Activated T-helper 9 cell treated with anti-CD3 and anti-CD28 coated beads, Interleukin-2, amount 50 U/mL, for 16 hours (primary cell): Measurements from ENCODE around the gene SEMA4D.
A peak's percentile ranks its signal among the peaks of the same experiment; 100 is the strongest.

Experiments used
- DNase-seq: peaks from one replicate; pipeline ENCODE4 v3.0.0-alpha.2; 2020; ENCODE audit warnings: low read depth

SEMA4D gene, protein sequence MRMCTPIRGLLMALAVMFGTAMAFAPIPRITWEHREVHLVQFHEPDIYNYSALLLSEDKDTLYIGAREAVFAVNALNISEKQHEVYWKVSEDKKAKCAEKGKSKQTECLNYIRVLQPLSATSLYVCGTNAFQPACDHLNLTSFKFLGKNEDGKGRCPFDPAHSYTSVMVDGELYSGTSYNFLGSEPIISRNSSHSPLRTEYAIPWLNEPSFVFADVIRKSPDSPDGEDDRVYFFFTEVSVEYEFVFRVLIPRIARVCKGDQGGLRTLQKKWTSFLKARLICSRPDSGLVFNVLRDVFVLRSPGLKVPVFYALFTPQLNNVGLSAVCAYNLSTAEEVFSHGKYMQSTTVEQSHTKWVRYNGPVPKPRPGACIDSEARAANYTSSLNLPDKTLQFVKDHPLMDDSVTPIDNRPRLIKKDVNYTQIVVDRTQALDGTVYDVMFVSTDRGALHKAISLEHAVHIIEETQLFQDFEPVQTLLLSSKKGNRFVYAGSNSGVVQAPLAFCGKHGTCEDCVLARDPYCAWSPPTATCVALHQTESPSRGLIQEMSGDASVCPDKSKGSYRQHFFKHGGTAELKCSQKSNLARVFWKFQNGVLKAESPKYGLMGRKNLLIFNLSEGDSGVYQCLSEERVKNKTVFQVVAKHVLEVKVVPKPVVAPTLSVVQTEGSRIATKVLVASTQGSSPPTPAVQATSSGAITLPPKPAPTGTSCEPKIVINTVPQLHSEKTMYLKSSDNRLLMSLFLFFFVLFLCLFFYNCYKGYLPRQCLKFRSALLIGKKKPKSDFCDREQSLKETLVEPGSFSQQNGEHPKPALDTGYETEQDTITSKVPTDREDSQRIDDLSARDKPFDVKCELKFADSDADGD

GRCh38 chr9:89497978-89498851 lies at the start of gene SEMA4D:
TSS of gene SEMA4D (minus strand) at chr9:89498113. CDS start at chr9:89405456, 92,657 bp downstream.
- DNase-seq: no peak

- DNase-seq: no peak
Measured at GRCh38 chr9:89547000-89547399, 49.1 kb upstream of the SEMA4D start.

DNA sequence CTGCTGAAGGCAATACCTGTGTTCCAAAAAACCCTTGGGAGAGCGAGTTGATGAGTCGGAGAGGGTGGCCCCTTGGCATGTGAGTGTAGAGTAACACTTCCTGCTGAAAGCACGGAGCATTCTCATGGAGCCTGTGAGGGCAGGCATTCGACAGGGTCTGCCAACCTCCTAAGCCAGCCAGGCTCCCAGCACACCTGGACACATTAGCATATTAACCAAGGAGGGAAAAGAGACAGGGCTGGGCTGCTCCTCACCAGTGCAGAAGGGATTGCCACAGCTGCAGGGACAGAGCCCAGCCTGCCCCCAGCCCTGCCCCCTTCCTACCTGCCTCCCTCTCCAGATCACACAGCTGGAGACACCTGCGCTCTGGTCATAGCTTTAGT lies 46.4 kb upstream of the SEMA4D start:
- no peak for DNase-seq

- no peak for DNase-seq
Measured at GRCh38 chr9:89543621-89544278, 45.8 kb upstream of the SEMA4D start.

DNA sequence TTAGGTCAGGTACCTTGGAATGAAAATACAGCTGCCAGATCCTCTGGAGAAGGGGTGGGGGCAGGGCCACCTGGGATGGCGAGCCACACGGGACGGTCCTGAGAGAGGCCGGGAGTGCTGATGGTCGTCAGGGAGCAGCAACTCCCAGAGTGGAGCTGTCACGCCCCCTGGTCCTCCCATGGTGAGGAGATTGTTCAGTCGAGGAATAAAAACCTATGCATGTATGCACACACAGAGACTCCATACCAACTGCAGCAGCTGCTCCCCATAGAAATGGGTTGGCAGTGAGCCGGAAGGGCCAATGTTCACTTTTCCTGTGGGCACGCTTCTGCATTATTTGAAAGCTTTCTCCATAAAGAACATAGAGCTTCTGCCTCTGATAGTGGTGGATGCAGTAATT lies 45.2 kb upstream of the SEMA4D start:
- DNase-seq: no peak

DNA sequence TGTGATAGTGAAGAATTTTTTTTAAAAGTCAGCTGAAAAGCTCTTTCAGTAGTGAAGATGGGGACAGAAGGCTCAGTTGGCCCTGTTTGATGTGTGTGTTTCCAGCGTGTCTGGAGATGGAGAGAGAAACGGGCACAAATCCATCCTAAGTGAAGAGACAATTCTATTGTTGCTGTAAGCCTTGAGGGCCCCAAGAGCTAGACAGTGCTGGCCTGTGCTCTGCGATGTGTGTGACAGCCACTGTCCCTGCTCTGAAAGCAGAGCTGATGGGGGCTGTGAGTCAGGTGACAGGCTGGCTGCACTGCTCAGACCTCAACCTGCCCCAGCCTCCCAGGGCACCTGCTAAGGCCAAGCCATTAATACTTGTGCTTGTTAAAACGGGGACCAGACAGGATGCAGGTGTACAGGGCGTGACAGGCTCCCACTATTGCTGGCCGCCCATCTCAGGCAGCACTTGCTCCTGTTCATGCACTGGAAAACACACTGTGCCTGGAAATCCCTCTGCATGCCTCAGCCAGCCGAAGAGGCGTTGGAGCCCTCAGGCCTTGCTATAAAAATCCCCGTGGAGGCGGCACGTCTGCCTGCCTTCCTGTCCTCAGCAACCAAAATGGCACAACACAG lies 44.6 kb upstream of the SEMA4D start:
- no peak for DNase-seq

DNA sequence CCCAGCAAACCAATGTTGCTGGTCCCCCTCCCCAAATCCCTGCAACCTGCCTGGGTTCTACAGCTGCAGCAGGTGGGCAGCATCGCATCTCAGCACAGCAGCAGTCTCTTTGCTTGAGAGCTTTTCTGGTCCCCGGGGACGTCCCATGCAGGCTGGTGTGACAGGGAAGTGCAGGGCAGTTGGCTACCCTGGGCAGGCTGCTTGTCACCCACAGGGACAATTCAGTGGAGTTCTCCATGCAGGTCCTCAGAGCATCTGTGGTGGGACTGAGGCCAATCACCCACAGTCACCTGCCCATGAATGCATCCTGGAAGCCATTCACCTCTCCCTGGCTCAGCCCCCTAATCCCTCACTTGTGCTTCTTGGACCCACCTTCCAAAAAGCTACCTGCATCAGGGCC lies 43.9 kb upstream of the SEMA4D start:
- DNase-seq: no peak

- no peak for DNase-seq
Measured at GRCh38 chr9:89539374-89539773, 41.5 kb upstream of the SEMA4D start.

- DNase-seq: no peak
Measured at GRCh38 chr9:89538871-89539270, 41.0 kb upstream of the SEMA4D start.

GRCh38 chr9:89537166-89537565 lies 39.3 kb upstream of the SEMA4D start:
- DNase-seq: no peak

DNA sequence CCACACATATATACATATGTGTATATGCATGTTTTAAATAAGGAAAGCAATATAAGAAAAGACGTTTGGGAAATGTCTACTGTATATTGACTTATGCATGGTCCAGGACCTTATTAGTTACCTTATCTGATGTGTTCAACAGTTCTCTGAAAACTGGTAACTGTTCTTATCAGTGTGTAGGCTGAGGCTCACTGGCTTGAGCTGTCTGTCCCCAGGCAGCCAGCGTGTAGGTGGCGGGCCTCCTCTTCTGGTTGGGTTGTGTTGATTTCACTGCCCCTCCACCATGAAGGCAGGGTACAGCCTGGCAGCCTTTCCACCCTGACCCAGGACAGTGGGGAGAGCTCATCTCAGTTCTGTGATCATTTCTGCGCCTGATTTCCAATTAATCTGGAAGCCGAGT lies 38.7 kb upstream of the SEMA4D start:
- DNase-seq: peak; percentile 23

DNA sequence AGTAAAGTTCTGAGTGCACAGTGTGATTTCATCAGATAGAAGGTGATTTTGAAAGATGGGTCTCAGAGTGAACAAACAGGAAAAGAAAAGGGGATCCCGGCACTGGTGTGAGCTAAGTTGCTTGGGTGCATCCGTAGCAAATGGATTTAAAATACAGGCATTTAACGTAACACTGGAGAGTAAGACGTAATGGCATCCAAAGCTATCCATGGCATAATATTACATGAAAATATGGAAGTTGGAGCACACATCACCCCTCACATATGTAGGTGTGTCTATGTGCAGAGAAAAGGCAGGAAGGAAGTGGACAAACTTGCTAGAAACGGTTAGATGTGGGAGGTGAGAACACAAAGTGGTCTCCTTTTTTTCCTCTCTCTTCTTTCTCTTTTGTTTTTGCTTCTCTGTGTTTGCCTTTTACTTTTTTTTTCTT lies 38.2 kb upstream of the SEMA4D start:
- DNase-seq: no peak

DNA sequence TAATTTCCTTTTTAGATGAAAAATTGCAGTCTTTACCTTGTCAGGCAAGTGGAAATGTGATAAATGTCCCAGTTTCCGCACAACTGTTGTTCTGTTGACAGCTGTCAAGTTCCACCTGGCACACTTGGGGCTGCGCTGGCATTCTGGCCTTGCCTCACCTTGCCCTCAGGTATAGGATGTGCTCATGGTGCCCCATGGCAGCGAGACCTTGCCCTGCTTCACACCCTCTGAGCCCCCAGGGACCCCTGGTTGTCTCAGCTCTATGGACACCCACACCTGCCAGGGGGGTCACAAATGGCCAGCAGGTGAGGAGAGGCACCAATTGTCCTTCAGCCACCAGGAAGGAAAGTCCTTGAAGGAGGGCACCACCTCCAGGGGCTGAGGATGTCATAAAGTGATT lies 37.5 kb upstream of the SEMA4D start:
- DNase-seq: no peak

GRCh38 chr9:89534515-89535287 lies 36.8 kb upstream of the SEMA4D start:
- no peak for DNase-seq

- DNase-seq: no peak
Measured at GRCh38 chr9:89533411-89534095, 35.6 kb upstream of the SEMA4D start.

DNA sequence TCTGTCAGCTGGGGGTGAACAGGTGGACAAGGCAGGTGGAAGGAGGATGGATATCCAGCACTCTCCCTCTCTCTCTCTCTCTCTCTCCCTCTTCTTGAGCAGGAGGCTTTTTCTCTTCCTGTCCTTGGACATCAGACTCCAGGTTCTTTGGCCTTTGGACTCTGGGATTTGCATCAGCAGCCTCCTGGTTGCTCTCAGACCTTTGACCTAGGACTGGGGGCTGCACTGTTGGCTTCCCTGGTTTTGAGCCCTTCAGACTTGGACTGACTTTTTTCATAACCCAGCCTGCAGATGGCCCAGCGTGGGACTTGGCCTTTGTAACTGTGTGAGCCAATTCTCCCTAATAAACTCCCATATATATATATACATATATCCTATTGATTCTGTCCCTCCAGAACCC lies 35.0 kb upstream of the SEMA4D start:
- DNase-seq: no peak

- no peak for DNase-seq
Measured at GRCh38 chr9:89532478-89532877, 34.6 kb upstream of the SEMA4D start.

- no peak for DNase-seq
Measured at GRCh38 chr9:89531766-89532165, 33.9 kb upstream of the SEMA4D start.

DNA sequence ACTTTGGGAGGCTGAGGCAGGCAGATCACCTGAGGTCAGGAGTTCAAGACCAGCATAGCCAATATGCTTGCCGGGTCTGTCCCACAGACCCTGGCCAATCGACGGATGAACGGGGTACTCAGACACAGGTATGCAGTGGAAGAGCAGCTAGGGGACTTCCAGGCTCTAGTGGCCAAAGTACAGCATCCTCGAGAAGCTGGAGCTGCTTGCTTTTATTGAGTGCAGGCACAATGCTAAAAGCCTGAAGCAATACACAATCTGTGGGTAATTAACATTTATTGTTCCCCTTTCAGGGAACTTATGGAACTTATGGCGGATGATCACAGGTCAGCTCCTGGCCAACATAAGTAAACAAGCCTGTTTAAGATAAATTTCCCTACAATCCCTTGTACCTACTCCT lies 32.8 kb upstream of the SEMA4D start:
- DNase-seq: no peak
